ENCODE data around the gene CNRIP1. TPM values are rescaled to one million over a fixed set of nuclear protein-coding genes. Genes with fewer than 3 reads are reported as not detected.

Gene CNRIP1
- total RNA-seq, 3 donors from 2014 or later: 14.9 to 63.5 (median 35.7) TPM

DNA sequence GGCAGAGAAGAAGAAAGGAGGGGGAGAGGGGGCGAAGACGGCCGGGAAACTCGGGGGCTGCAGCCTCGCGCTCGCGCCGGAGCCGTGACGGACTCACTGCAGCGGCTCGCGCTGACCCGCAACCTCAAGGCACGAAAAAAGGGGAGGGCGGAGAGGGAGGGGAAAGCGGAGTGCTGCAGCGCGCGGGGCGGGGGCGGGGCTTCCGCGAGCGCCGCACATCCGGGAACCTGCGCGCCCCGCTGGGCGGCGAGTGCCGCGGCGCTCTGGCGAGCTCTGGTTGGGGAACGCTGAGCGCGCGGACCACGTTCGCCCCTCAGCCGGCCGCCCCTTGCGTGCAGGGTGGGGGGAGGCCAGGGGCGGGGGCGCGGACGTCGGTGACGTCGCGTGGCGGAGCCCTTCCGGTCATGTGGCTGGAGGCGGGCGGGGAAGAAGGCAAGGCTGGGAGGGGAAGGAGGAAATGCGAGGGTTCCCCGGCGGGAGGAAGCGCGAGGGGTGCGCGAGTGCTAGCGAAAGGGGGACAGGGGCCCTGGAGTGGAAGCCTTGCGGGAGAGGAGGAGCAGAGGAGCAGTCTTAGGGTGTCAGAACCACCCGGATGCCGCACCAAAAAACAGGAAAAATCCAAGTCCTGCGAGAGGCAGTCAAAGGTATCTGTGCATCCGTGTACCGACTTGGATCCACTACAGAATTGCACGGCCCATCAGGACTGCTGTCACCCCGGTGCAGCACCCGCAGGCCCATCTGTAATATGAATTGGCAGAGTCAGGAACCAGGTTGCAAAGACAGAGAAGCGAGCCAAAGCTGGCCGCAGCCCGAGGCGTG lies 67.1 kb downstream of the CNRIP1 start, which contains the start of gene PPP3R1:
TSS of gene PPP3R1 (minus strand) at position 133 of the 819 bp plus-strand sequence. CDS start 405 bp downstream, outside the sequence.
- H3K27me3 ChIP-seq: no peaks in the 10 kb centered on the region
- H3K4me3 ChIP-seq: peak within 1 kb of the TSS; percentile 84 to 94 (median 85)
- DNase-seq (ENCODE audit: low spot score in 2 of 2): peak; percentile 93 to 94
- H3K9me3 ChIP-seq: no peaks in the 10 kb centered on the region
- no peaks in the 10 kb centered on the region for H3K36me3 ChIP-seq
- TF ChIP-seq, protein P1, sequence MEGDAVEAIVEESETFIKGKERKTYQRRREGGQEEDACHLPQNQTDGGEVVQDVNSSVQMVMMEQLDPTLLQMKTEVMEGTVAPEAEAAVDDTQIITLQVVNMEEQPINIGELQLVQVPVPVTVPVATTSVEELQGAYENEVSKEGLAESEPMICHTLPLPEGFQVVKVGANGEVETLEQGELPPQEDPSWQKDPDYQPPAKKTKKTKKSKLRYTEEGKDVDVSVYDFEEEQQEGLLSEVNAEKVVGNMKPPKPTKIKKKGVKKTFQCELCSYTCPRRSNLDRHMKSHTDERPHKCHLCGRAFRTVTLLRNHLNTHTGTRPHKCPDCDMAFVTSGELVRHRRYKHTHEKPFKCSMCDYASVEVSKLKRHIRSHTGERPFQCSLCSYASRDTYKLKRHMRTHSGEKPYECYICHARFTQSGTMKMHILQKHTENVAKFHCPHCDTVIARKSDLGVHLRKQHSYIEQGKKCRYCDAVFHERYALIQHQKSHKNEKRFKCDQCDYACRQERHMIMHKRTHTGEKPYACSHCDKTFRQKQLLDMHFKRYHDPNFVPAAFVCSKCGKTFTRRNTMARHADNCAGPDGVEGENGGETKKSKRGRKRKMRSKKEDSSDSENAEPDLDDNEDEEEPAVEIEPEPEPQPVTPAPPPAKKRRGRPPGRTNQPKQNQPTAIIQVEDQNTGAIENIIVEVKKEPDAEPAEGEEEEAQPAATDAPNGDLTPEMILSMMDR (IDR thresholded peaks at IDR 0.05): no peak
- TF ChIP-seq POLR2AphosphoS5 (IDR thresholded peaks at IDR 0.05) (peak; percentile 82 to 91 (median 89)), POLR2A (IDR thresholded peaks at IDR 0.05) (peak; percentile 77)
- intact Hi-C loops (cut with DNase I; ENCODE audit: low total_unique reads): no loop called here
- H3K27ac ChIP-seq: peak within 1 kb of the TSS; percentile 94 to 99
- H3K4me1 ChIP-seq: peaks cover 0 to 18% of the 10 kb centered on the region in 2 donors

DNA sequence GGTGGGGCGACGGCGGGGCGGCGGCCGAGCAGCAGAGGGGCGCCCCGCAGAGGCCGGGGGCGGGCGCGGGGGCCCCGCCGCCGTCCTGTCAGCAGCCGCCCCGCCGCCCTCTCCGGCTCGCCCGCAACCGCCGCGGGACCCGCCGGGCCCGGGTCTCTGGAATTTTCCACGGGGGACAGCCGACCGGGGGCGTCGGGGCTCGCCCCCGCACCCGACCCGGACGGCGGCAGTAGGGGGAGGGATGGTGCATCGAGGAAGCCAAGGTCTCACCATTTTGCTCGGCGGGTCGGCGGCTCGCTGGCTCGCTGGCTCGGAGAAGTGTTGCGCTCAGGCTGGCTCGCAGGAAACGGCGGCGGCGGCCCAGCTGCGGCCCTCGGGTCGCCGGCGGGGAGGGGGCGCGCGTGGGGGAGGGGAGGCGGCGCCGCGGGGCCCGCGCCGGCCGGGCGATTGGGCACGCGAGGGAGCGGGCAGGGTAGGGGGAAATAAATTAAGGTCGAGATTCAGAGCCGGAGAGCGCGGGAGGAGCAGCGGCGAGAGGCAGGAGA lies 67.8 kb downstream of the CNRIP1 start:
- TF ChIP-seq, protein P1 (IDR thresholded peaks at IDR 0.05): no peak
- H3K9me3 ChIP-seq: no peaks in the 10 kb centered on the region
- peak in 1 of 2 donors; percentile 24 for DNase-seq (ENCODE audit: low spot score in 2 of 2)
- no peaks in the 10 kb centered on the region for H3K36me3 ChIP-seq
- intact Hi-C loops (cut with DNase I; ENCODE audit: low total_unique reads): no loop called here
- no peaks in the 10 kb centered on the region for H3K27me3 ChIP-seq
- peak overlapping the region; percentile 94 to 99 for H3K27ac ChIP-seq
- H3K4me1 ChIP-seq: peaks cover 0 to 21% of the 10 kb centered on the region in 2 donors
- peak overlapping the region; percentile 84 to 94 (median 85) for H3K4me3 ChIP-seq

DNA sequence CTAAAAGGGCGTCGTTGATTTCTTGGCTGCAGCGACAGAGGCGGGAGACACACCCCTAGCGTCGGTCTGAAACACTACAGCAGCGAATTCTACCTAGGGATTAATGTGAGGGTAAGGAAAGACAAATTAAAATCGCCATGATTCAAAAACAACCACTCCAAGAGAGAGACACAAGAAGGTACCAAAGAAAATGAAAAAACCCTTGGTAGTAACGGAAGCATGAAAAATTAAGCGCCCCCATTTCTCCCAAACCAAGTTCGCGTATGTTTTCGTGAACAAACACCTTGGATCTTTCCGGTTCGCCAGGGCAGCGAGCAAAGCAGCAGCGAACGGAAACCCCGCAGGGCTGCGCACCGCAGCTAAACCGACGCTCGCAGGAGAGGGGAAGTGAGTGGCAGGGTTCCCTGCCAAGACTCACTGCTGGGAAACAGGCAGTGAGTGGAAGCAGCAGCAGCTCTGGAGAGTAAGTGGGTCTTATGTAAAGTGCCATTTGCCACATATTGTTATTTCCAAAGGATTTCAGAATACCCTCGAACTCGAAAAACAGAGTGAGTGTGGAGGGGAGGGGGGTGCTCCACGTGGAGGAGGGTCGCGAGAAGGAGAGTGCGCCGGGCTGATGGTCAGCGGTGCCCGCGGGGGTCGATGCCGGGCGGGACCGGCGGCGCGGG lies 68.4 kb downstream of the CNRIP1 start:
- intact Hi-C loops (cut with DNase I; ENCODE audit: low total_unique reads): no loop called here
- peak overlapping the region; percentile 84 to 94 (median 85) for H3K4me3 ChIP-seq
- H3K27me3 ChIP-seq: no peaks in the 10 kb centered on the region
- H3K27ac ChIP-seq: peak overlapping the region; percentile 94 to 99
- no peaks in the 10 kb centered on the region for H3K9me3 ChIP-seq
- H3K36me3 ChIP-seq: no peaks in the 10 kb centered on the region
- peaks cover 0 to 25% of the 10 kb centered on the region in 2 donors for H3K4me1 ChIP-seq
- TF ChIP-seq, protein P1 (IDR thresholded peaks at IDR 0.05): peak; percentile 65 to 83 (median 74)
- no peak for TF ChIP-seq POLR2A (IDR thresholded peaks at IDR 0.05)
- peak; percentile 40 to 75 (median 50) for TF ChIP-seq POLR2AphosphoS5 (IDR thresholded peaks at IDR 0.05)
- DNase-seq (ENCODE audit: low spot score in 2 of 2): peak; percentile 76 to 77

DNA sequence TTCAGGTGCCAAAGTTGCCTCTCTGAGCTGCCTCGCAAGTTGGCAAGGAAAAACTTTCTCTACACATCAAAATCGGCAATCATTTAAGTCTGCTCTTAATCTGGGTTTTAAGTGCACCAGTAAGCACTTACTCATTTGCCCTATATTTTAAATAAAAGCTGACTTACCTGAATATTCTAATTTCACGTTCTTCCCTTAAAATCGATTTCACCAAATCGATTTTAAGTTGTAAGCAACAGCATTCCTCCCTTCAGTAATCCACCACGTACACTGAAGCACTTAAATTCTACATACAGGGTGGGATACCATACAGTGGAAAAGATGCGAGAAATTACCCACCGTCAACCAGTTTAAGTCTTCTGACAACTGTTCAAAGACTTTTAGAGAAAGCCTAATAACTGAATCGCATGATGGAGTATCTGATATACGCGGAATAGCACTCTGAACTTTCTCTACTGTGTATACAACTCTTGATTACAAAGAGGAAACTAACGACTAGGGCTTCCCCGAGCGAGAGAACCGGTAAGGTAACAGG lies 69.0 kb downstream of the CNRIP1 start:
- Histone ChIP-seq H3K9me3 (no peaks in the 10 kb centered on the region), H3K36me3 (no peaks in the 10 kb centered on the region), H3K4me3 (peak overlapping the region; percentile 84 to 94 (median 85)), H3K27ac (peak overlapping the region; percentile 94 to 99), H3K4me1 (peaks cover 0 to 25% of the 10 kb centered on the region in 2 donors), H3K27me3 (no peaks in the 10 kb centered on the region)
- intact Hi-C loops (cut with DNase I; ENCODE audit: low total_unique reads): no loop called here
- DNase-seq (ENCODE audit: low spot score in 2 of 2): no peak
- TF ChIP-seq, protein P1 (IDR thresholded peaks at IDR 0.05): no peak
